Measurements from ENCODE around the gene CYP4A22.

- TF ChIP-seq ZFX (IDR thresholded peaks at IDR 0.05; ENCODE audit: borderline replicate concordance) (no peak), CTCF (IDR thresholded peaks at IDR 0.05) (no peak)
These were observed at the start of gene CYP4A22 for GRCh38 chr1:47137198-47137597.

Measured in 22Rv1 (cell line).